GM12892 (cell line): ENCODE data around the gene MAB21L1.

Experiments used
- POLR2A ChIP-seq: IDR thresholded peaks from 2 replicates; pipeline ENCODE4 v1.6.1; 2011; ENCODE audit warnings: low read depth, low read length, control low read depth
- POLR2AphosphoS5 ChIP-seq: IDR thresholded peaks from 2 replicates; pipeline ENCODE4 v1.6.1; 2011; ENCODE audit warnings: low read depth, low read length, control low read depth
- TAF1 ChIP-seq: IDR thresholded peaks from 2 replicates; pipeline ENCODE4 v1.6.1; 2011; ENCODE audit warnings: low read depth, mild to moderate bottlenecking, control low read depth, low read length, borderline replicate concordance

GRCh38 chr13:35475212-35475959 is 1.1 kb downstream of the MAB21L1 start:
- TF ChIP-seq POLR2A = no peak
- TF ChIP-seq POLR2AphosphoS5 = no peak
- no peak for TF ChIP-seq TAF1
